ENCODE results near the gene SERPIND1.
"Not testable (repeated sequence)": the region's sequence is repeated elsewhere in the genome, so short reads cannot be mapped to it uniquely, and the experiment has no call there.

SERPIND1 gene

GRCh38 chr22:20747223-20747622, 26.7 kb upstream of the SERPIND1 start:
- DNase-seq = no peak

- DNase-seq = no peak
These were observed 25.8 kb upstream of the SERPIND1 start for GRCh38 chr22:20748082-20748481.

- DNase-seq = no peak
These were observed 25.0 kb upstream of the SERPIND1 start for GRCh38 chr22:20748731-20749428.

- DNase-seq = no peak
These were observed 24.5 kb upstream of the SERPIND1 start for GRCh38 chr22:20749453-20749852.

- DNase-seq = no peak
These were observed 23.3 kb upstream of the SERPIND1 start for GRCh38 chr22:20750461-20751184.

- no peak for DNase-seq
These were observed 22.6 kb upstream of the SERPIND1 start for GRCh38 chr22:20751185-20751851.

GRCh38 chr22:20752104-20752741, 21.7 kb upstream of the SERPIND1 start:
- DNase-seq = no peak

- DNase-seq = no peak
These were observed 21.0 kb upstream of the SERPIND1 start for GRCh38 chr22:20752873-20753272.

- no peak for DNase-seq
These were observed 17.1 kb upstream of the SERPIND1 start for GRCh38 chr22:20756846-20757245.

GRCh38 chr22:20758688-20759087, 15.2 kb upstream of the SERPIND1 start:
- DNase-seq = no peak

GRCh38 chr22:20760084-20760483, 13.8 kb upstream of the SERPIND1 start:
- no peak for DNase-seq

GRCh38 chr22:20761536-20761935, 12.4 kb upstream of the SERPIND1 start:
- no peak for DNase-seq

GRCh38 chr22:20762233-20762796, 11.6 kb upstream of the SERPIND1 start:
- no peak for DNase-seq

- no peak for DNase-seq
These were observed 10.1 kb upstream of the SERPIND1 start for GRCh38 chr22:20763630-20764470.

- DNase-seq = no peak
These were observed 9.5 kb upstream of the SERPIND1 start for GRCh38 chr22:20764471-20764720.

- DNase-seq = no peak
These were observed 9.2 kb upstream of the SERPIND1 start for GRCh38 chr22:20764729-20765128.

- no peak for DNase-seq
These were observed 8.0 kb upstream of the SERPIND1 start for GRCh38 chr22:20765938-20766337.

GRCh38 chr22:20766530-20766929, 7.4 kb upstream of the SERPIND1 start:
- DNase-seq = no peak

GRCh38 chr22:20769496-20769826, 4.5 kb upstream of the SERPIND1 start:
- not testable (repeated sequence) for DNase-seq

- no peak for DNase-seq
These were observed 1.8 kb upstream of the SERPIND1 start for GRCh38 chr22:20771918-20772625.

GRCh38 chr22:20774882-20775281, 969 bp downstream of the SERPIND1 start:
- no peak for DNase-seq

- DNase-seq = no peak
These were observed 1.5 kb downstream of the SERPIND1 start for GRCh38 chr22:20775342-20775895.
